Measurements from ENCODE around the gene FERD3L.

DNA sequence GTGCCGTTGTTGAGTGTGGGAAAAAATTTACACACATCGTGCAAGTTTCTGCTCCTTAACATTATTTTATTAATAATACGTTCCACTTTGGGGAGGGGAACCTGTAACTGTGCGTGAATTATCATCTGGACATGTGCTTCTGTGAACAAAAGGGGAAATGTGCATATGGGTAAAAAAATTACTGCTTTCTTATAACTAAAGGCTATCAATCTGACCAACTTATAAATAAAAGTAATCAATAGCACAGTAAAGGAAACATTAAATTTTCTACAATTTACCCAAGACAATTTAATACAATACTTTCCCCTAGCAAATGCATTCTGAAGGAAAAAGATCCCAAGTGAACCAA, 32.2 kb downstream of the FERD3L start:
- TF ChIP-seq, protein P1, sequence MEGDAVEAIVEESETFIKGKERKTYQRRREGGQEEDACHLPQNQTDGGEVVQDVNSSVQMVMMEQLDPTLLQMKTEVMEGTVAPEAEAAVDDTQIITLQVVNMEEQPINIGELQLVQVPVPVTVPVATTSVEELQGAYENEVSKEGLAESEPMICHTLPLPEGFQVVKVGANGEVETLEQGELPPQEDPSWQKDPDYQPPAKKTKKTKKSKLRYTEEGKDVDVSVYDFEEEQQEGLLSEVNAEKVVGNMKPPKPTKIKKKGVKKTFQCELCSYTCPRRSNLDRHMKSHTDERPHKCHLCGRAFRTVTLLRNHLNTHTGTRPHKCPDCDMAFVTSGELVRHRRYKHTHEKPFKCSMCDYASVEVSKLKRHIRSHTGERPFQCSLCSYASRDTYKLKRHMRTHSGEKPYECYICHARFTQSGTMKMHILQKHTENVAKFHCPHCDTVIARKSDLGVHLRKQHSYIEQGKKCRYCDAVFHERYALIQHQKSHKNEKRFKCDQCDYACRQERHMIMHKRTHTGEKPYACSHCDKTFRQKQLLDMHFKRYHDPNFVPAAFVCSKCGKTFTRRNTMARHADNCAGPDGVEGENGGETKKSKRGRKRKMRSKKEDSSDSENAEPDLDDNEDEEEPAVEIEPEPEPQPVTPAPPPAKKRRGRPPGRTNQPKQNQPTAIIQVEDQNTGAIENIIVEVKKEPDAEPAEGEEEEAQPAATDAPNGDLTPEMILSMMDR (IDR thresholded peaks at IDR 0.05; ENCODE audit: insufficient read depth, low read length) = no peak
- TF ChIP-seq POLR2AphosphoS5 (IDR thresholded peaks at IDR 0.05; ENCODE audit: low read depth) = no peak
